Cardiac fibroblast (primary cell): ENCODE results near the gene CNDP2.
A peak's percentile ranks its signal among the peaks of the same experiment; 100 is the strongest.

Experiments used
- DNase-seq, 2 donors: peaks; one replicate each; pipeline versions ENCODE4 v3.0.0 to v3.0.0-alpha.2; 2010; ENCODE audit warnings: low read depth in 2 of 2
- H3K4me3 ChIP-seq, 2 donors: replicated peaks in 1 of 2; 1 replicate in 1 of 2; 2 replicates in 1 of 2; pipeline ENCODE4 v1.5.1; 2011; ENCODE audit warnings: low read depth in 2 of 2, low read length in 2 of 2, mild to moderate bottlenecking in 2 of 2, moderate library complexity in 1 of 2
- TF ChIP-seq, protein P1 (sequence below): IDR thresholded peaks from one replicate; pipeline ENCODE4 v1.5.1; 2011; ENCODE audit warnings: low read depth, mild to moderate bottlenecking, low read length, inconsistent platforms

Gene CNDP2

DNA sequence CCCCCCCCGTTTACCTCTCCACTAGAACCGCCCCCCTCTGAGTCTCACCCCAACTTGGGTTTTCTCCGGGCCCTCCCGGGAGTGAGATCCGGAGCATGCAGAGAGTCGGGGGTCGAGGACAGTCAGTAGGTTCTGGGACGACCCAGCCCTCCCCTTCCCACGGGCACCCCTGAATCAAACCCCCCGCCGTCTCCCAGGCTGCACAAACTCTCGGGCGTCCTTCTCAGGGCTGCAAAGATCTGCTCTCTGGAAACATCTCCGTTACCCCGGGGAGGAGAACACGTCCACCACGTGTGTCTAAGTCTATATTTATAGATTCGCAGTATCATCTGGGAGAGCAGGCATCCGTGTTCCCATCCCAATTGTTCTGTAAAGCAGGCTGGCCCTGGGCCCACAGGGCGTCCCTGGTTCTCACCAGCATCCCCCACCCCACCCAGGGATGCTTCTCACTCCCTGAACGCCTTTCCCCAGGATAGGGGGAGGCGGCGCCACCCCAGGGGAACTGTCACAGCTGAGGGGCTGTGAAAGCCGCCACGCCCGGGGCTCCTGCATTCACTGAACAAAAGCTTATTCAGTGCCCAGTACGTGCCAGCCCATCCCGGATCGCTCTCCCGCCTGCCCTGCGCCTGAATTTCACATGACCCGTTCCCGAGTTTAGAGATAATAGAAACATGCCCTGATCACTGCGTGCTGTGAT, 38.3 kb upstream of the CNDP2 start:
- DNase-seq, result no peak
- TF ChIP-seq, protein P1, sequence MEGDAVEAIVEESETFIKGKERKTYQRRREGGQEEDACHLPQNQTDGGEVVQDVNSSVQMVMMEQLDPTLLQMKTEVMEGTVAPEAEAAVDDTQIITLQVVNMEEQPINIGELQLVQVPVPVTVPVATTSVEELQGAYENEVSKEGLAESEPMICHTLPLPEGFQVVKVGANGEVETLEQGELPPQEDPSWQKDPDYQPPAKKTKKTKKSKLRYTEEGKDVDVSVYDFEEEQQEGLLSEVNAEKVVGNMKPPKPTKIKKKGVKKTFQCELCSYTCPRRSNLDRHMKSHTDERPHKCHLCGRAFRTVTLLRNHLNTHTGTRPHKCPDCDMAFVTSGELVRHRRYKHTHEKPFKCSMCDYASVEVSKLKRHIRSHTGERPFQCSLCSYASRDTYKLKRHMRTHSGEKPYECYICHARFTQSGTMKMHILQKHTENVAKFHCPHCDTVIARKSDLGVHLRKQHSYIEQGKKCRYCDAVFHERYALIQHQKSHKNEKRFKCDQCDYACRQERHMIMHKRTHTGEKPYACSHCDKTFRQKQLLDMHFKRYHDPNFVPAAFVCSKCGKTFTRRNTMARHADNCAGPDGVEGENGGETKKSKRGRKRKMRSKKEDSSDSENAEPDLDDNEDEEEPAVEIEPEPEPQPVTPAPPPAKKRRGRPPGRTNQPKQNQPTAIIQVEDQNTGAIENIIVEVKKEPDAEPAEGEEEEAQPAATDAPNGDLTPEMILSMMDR, result no peak
- no peak overlapping the region for H3K4me3 ChIP-seq

- TF ChIP-seq, protein P1, result peak; percentile 43
- DNase-seq, result no peak
- H3K4me3 ChIP-seq, result no peak overlapping the region
Measured at GRCh38 chr18:74459889-74460288, 36.3 kb upstream of the CNDP2 start.

- no peak overlapping the region for H3K4me3 ChIP-seq
- TF ChIP-seq, protein P1, result no peak
- no peak for DNase-seq
Measured at GRCh38 chr18:74460825-74461224, 35.3 kb upstream of the CNDP2 start.

DNA sequence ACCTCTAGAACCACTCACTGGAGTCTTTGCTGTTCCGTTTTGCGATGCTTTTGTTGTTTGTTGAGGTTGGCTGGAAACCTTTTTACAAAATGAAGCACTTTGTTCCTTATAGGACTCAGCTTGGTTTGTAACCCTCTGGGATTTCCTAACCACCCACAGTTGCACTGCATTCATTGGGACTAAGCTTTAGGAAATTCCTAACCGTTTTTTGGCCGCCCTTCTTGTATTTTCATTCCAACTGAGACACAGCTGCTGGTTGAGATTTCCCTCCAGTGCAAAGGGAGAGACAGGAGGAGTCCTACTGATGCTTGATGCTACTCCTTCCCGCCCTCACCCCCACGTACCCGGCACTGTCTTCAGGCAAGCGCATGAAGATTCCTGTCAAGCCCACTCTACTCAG, 32.9 kb upstream of the CNDP2 start:
- peak in 1 of 2 donors; percentile 23 for DNase-seq
- no peak overlapping the region for H3K4me3 ChIP-seq
- TF ChIP-seq, protein P1, result no peak

- no peak overlapping the region for H3K4me3 ChIP-seq
- DNase-seq, result no peak
- TF ChIP-seq, protein P1, result no peak
Measured at GRCh38 chr18:74463983-74464382, 32.2 kb upstream of the CNDP2 start.

DNA sequence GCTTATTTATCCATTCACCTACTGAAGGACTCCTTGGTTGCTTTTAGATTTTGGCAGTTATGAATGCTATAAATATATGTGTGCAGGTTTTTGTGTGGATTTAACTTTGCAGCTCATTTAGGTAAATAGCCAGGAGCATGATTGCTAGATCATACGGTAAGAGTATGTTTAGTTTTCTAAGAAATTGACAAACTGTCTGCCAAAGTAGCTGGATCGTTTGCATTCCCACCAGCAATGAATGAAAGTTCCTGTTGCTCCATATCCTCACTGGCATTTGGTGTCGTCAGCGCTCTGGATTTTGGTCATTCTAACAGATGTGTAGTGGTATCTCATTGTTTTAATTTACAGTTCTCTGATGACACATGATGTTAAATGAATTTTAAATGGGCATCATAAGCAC, 30.4 kb upstream of the CNDP2 start:
- H3K4me3 ChIP-seq, result no peak overlapping the region
- TF ChIP-seq, protein P1, result no peak
- DNase-seq, result no peak
